Psoas muscle (tissue), 8 donors: ENCODE results near the gene LRRC46. TPM values are rescaled to one million over a fixed set of nuclear protein-coding genes. Genes with fewer than 3 reads are reported as not detected.

Experiments used
- ATAC-seq, 4 donors: fragments of 200-7000 bp; cut with Tn5 transposase; one replicate each; pipeline ENCODE4 v1.9.1; 2020; ENCODE audit warnings: moderate library complexity in 3 of 4, mild to moderate bottlenecking in 2 of 4
- DNase-seq, 2 donors: peaks; one replicate each; pipeline ENCODE4 v3.0.0-alpha.2; 2020
- H3K27ac ChIP-seq: fragments of 200-600 bp; one replicate; pipeline ENCODE4 v1.8.0; 2022
- H3K27me3 ChIP-seq, 3 donors: fragments of 200-600 bp in 1 of 3; one replicate each; pipeline versions ENCODE4 v1.6.1 to v1.8.0; 2013 to 2022; ENCODE audit warnings: low read length in 2 of 3, mild to moderate bottlenecking in 2 of 3, moderate library complexity in 1 of 3; ENCODE audit not compliant: insufficient read depth in 3 of 3
- H3K36me3 ChIP-seq, 2 donors: fragments of 200-600 bp in 1 of 2; one replicate each; pipeline versions ENCODE4 v1.6.1 to v1.8.0; 2013 to 2022; ENCODE audit warnings: low read depth in 1 of 2, mild to moderate bottlenecking in 1 of 2, moderate library complexity in 1 of 2; ENCODE audit not compliant: insufficient read depth in 1 of 2
- H3K4me1 ChIP-seq: fragments of 200-600 bp; one replicate; pipeline ENCODE4 v1.8.0; 2022
- H3K4me3 ChIP-seq: fragments of 200-600 bp; one replicate; pipeline ENCODE4 v1.8.0; 2022; ENCODE audit warnings: mild to moderate bottlenecking
- H3K9me3 ChIP-seq: fragments of 200-600 bp; one replicate; pipeline ENCODE4 v1.8.0; 2022
- WGBS, 3 donors: extraction: QIAGEN DNeasy Blood & Tissue Kit; methylation state at CpG; one replicate each; pipeline versions ENCODE4 v1.1.6 to v1.1.7; 2013; 5-methylcytosine and 5-hydroxymethylcytosine counted together
- intact Hi-C, 2 donors: fragments of 100-400 bp; cut with DNase I; formaldehyde crosslinking; loops; one replicate each; pipeline versions ENCODE4 v1.11.0 to v1.14.2; 2022
- polyA plus RNA-seq, 3 donors: library from polyadenylated mRNA; stranded (reverse); fragments of 200-250 nt; gene quantifications; one replicate each; pipeline ENCODE4 v1.2.3, GENCODE V29; 2013
- total RNA-seq, 4 donors: library from RNA; stranded (reverse); fragmentation: NEBNext Ultra II Directional in 2 of 4; extraction: Animal tissue kit (Norgen Biotek cat#: 25700) in 2 of 4; gene quantifications; one replicate each; pipeline versions ENCODE4 v1.2.1 to v1.2.4, GENCODE V29; 2021 to 2023
- TF ChIP-seq, protein P1 (sequence below): fragments of 200-600 bp; IDR thresholded peaks from one replicate; pipeline ENCODE4 v1.8.0; 2022; ENCODE audit warnings: antibody characterized with exemption
- donor health status: healthy with polysubstance abuse.
- donor health status: DM: no; HTN: no; CAD: no; lungs with moderate emphysema.
- donor health status: Bipolar disorder and iron deficiency.
- donor health status: healthy.
- donor health status: DM: yes; HTN: yes; CAD: no.
- donor health status: DM: no; HTN: no; CAD: no.
- donor health status: DM: no; HTN: no; CAD: no.
- donor health status: DM: yes; HTN: yes; CAD: no.

Gene LRRC46
- total and polyA plus RNA-seq, 7 donors: 0.08 to 0.54 (median 0.22) TPM; not detected in 2

DNA sequence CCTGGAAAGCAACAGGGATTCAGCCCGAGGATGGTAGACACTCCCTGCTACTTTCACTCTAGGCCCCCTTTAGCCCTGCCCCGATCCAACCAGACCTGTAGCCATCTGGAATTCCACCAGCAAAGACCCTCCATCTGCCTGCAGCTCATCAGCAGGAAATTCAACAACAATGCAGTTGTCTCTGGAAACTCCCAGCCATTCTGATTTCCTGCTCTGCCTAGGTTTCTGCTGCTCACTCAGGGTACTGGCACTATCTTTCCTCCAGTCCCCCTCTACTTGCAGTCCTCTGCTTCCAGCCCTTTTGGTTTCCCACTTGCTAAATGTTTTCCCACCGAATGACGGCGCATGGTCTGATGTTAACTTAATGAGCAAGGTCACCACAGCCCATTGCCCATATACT is 22.1 kb downstream of the LRRC46 start:
- H3K27me3 ChIP-seq: peaks cover 0 to 83% (median 39%) of the 10 kb centered on the region in 3 donors
- WGBS, 3 donors: 18 to 32% (median 31%) methylated on average over 5 of the region's 5 CpGs
- DNase-seq: no peak
- peaks cover 10% of the 10 kb centered on the region for H3K4me1 ChIP-seq
- H3K36me3 ChIP-seq: no peaks in the 10 kb centered on the region
- ATAC-seq: no peak
- no peaks in the 10 kb centered on the region for H3K9me3 ChIP-seq
- intact Hi-C loops: no loop called here
- H3K4me3 ChIP-seq: no peak overlapping the region
- TF ChIP-seq, protein P1, sequence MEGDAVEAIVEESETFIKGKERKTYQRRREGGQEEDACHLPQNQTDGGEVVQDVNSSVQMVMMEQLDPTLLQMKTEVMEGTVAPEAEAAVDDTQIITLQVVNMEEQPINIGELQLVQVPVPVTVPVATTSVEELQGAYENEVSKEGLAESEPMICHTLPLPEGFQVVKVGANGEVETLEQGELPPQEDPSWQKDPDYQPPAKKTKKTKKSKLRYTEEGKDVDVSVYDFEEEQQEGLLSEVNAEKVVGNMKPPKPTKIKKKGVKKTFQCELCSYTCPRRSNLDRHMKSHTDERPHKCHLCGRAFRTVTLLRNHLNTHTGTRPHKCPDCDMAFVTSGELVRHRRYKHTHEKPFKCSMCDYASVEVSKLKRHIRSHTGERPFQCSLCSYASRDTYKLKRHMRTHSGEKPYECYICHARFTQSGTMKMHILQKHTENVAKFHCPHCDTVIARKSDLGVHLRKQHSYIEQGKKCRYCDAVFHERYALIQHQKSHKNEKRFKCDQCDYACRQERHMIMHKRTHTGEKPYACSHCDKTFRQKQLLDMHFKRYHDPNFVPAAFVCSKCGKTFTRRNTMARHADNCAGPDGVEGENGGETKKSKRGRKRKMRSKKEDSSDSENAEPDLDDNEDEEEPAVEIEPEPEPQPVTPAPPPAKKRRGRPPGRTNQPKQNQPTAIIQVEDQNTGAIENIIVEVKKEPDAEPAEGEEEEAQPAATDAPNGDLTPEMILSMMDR: no peak
- H3K27ac ChIP-seq: no peak overlapping the region

DNA sequence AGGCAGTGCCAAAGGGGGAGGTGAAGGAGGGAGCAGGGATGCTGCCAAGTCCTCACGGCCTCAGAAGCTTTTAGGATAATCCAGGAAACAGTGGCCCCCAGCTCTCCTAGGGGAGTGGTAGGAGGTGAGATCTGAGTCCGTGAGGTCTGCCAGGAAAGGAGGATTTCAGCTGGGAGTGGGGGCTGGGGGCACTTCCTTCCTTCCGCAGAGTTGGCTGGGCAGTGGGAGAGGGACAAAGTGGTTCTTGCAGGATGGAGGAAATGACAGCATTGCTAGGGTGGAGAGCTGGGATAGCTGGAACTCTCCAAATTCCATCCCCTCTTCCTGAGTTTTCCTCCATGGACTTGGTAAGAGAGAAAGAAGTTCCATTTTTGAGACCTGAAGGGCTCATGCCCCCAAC is 24.3 kb downstream of the LRRC46 start:
- Histone ChIP-seq H3K27ac (no peak overlapping the region), H3K4me3 (no peak overlapping the region), H3K36me3 (no peaks in the 10 kb centered on the region), H3K4me1 (peaks cover 6% of the 10 kb centered on the region), H3K9me3 (no peaks in the 10 kb centered on the region), H3K27me3 (peaks cover 0 to 77% (median 34%) of the 10 kb centered on the region in 3 donors)
- no peak for ATAC-seq
- TF ChIP-seq, protein P1: no peak
- WGBS, 3 donors: 4 to 26% (median 23%) methylated on average over 3 of the region's 3 CpGs
- DNase-seq: no peak
- intact Hi-C loops: no loop called here

DNA sequence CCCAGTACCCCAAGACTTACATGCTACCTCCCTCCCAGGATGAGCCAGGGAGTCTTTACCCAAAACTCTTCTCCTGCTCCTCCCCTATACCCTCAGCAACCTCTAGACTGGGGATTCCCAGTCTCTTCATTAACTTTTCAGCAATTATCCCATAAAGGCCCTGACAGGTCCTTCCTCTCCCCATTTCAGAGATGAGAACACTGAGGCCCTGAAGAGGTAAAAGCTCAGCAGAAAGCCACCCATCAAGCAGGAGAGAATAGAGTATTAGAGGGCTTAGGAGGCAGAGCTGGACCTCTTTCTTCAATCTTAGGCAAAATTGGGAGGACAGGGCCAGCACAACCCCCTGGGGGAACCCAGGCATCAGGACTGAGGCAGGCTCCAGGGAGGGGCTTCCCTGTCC is 25.4 kb downstream of the LRRC46 start:
- intact Hi-C loops: no loop called here
- H3K4me1 ChIP-seq: no peaks in the 10 kb centered on the region
- no peaks in the 10 kb centered on the region for H3K36me3 ChIP-seq
- ATAC-seq (no peak), DNase-seq (no peak)
- TF ChIP-seq, protein P1: no peak
- peaks cover 0 to 73% (median 30%) of the 10 kb centered on the region in 3 donors for H3K27me3 ChIP-seq
- H3K27ac ChIP-seq: no peak overlapping the region
- H3K9me3 ChIP-seq: no peaks in the 10 kb centered on the region
- no peak overlapping the region for H3K4me3 ChIP-seq

DNA sequence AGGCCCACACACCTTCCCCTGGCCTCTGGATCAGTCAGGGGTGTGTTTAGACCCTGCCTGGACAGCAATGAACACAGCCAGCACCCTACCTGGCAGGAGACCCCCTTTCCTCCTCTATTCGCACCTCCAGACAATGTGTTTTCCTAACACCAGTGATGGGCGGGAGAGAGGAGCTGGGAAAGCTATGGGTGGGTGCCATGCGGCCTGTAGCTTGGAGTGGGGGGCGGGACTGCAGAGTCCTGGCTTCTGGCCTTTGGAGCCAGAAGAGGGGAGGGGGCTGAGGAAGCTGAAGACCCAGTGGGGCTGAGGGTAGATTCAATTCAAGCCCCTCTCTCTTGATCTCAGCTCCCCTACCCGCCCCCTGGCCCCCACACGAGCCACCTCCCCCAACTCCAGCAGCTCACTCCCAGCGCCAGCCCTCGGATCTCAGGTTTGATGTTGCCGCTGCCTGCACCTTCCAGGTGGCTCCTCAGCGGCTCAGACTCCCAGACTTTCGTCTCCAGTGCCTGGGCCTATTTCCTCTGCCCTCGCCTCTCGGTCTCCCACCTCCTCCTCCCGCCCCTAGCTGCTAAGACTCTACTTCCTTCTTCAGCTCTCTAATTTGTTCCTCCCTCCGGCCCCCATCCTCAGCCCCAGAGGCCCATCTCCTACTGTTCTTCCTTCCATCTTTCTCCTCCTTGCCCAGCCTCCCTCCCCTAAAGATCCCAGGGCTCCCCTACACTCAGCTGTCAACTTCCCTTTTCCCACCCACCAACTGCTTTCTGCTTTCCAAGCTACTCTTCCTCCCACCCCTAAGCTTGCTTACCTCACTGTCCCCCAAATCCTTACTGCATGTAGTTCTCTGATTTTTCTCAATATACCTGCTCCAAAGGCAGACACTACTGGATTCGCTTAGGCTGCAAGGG is 26.3 kb downstream of the LRRC46 start:
- Histone ChIP-seq H3K4me1 (no peaks in the 10 kb centered on the region), H3K36me3 (no peaks in the 10 kb centered on the region), H3K4me3 (no peak overlapping the region), H3K27me3 (peaks cover 0 to 63% (median 21%) of the 10 kb centered on the region in 3 donors), H3K9me3 (no peaks in the 10 kb centered on the region), H3K27ac (no peak overlapping the region)
- intact Hi-C loops: no loop called here
- TF ChIP-seq, protein P1: no peak
- 61 to 76% (median 70%) methylated on average over 11 to 16 of the region's 16 CpGs for WGBS, 3 donors
- DNase-seq (no peak), ATAC-seq (no peak)
